GM12864 (cell line): Measurements from ENCODE around the gene OR52I1.

Experiments
- DNase-seq: peaks from one replicate; pipeline ENCODE4 v3.0.0-alpha.2; 2011; ENCODE audit warnings: low read depth
- H3K4me3 ChIP-seq: 2 replicates; pipeline ENCODE4 v1.5.1; 2011; ENCODE audit warnings: mild to moderate bottlenecking, low read depth, low read length, control low read depth
- TF ChIP-seq, protein P1 (sequence below): IDR thresholded peaks from 2 replicates; pipeline ENCODE4 v1.5.1; 2011; ENCODE audit warnings: low read depth, mild to moderate bottlenecking, moderate library complexity, low read length, control low read depth, inconsistent platforms; ENCODE audit errors: missing control alignments

OR52I1 gene

DNA sequence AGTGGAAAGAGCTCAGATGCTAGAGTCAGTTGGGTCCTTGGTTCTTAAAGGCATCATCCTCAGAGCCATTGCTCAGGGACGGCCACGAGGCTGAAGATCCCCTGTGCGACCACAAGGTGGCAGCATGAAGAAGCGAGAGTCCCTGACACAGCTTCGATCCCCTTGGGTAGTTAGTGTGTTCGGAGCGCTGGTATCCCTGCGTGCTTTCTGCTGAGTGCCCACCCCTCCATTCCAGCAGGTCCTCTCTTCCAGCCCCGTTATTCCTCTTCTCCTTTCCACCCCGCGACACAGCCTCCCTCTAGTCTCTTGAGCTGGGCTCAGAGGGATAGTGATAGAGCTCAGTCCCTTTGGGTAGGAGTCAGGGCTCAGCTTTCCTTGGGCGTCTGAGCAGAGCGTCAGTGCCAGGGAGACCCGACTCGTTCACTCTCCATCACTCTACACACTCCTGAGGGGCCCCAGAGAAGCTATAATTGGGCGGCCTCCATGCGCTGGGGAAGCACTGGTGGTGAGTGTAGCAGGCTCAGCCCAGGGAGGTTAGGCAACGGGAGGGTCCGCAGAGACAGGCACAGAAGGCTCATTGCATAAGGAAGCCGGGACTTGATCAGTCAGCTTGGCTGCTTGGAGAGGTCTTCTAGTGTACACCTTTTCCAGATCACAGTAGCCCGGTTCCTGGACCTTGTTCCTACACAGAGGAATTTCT is 43.3 kb downstream of the OR52I1 start, which contains the start of gene OR51D1:
Gene OR51D1, plus strand, starts transcription at position 516 of the 700 bp plus-strand sequence. CDS start 2,314 bp downstream, outside the sequence.
- peak; percentile 25 for DNase-seq
- H3K4me3 ChIP-seq, result no peak within 1 kb of the TSS
- TF ChIP-seq, protein P1, sequence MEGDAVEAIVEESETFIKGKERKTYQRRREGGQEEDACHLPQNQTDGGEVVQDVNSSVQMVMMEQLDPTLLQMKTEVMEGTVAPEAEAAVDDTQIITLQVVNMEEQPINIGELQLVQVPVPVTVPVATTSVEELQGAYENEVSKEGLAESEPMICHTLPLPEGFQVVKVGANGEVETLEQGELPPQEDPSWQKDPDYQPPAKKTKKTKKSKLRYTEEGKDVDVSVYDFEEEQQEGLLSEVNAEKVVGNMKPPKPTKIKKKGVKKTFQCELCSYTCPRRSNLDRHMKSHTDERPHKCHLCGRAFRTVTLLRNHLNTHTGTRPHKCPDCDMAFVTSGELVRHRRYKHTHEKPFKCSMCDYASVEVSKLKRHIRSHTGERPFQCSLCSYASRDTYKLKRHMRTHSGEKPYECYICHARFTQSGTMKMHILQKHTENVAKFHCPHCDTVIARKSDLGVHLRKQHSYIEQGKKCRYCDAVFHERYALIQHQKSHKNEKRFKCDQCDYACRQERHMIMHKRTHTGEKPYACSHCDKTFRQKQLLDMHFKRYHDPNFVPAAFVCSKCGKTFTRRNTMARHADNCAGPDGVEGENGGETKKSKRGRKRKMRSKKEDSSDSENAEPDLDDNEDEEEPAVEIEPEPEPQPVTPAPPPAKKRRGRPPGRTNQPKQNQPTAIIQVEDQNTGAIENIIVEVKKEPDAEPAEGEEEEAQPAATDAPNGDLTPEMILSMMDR, result peak; percentile 97

DNA sequence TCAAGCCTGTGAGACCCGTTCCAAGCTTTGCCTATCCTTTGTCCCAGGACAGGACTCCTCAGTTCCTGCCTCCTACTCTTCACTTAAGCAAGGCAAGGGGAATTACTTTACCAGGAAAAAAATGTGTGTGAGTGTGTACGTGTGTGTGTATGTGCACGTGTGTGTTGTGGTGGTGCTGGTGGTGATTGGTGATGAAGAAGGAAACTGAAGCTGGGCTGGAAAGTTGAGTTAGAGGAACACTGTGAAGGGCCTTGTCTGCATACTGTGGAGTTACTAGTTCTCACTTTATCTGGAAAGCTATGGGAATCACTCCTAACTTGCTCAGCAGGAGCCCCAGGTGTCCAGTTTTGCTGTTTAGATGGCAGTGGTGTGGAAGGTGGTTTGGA is 43.8 kb downstream of the OR52I1 start:
- DNase-seq, result no peak

DNA sequence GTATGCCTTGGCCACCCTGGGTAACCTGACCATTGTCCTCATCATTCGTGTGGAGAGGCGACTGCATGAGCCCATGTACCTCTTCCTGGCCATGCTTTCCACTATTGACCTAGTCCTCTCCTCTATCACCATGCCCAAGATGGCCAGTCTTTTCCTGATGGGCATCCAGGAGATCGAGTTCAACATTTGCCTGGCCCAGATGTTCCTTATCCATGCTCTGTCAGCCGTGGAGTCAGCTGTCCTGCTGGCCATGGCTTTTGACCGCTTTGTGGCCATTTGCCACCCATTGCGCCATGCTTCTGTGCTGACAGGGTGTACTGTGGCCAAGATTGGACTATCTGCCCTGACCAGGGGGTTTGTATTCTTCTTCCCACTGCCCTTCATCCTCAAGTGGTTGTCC is 46.1 kb downstream of the OR52I1 start:
- no peak for DNase-seq
- TF ChIP-seq, protein P1, result no peak

More for the DNA sequence above, 43.8 kb downstream of the OR52I1 start:
- TF ChIP-seq, protein P1, result no peak
- no peak overlapping the region for H3K4me3 ChIP-seq

DNA sequence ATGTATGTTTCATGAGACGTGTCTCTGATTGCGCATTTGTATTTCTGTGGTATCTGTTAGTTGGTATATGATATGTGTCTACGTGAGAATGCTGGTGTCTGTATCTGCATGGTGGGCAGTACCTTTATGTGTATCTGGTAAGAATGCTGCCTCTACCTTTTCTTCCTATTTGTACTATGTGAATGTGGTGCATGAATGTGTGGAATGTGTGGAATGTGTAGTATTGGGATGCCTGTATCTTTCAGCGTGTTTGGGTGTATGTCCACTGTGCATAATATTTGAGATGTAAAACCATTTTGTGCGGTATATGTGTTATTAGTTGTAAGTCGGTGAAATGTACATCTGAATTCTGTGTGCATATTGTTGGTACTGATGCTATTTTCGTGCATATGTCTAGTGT is 47.7 kb downstream of the OR52I1 start:
- TF ChIP-seq, protein P1, result no peak
- H3K4me3 ChIP-seq, result no peak overlapping the region
- DNase-seq, result no peak

More for the DNA sequence above, 46.1 kb downstream of the OR52I1 start:
- no peak overlapping the region for H3K4me3 ChIP-seq

DNA sequence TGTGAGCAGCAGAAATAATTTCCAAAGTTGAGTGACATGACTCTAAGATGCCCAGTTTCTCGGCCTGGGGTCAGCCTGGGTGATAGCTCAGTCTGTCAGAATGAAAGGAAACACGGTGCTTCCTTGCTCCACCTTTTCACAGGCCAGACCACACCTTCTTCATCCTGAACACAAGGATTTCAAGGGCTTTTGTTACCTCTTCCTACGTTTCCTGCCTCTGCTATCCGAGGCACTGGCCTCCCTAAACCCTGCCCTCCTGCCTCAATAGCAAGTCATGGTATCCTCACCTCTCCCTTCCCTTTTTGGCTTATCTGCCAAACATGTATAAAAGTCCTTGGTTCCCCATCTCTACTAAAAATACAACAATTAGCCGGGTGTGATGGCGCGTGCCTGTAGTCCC is 48.2 kb downstream of the OR52I1 start:
- TF ChIP-seq, protein P1, result no peak
- DNase-seq, result no peak
- H3K4me3 ChIP-seq, result no peak overlapping the region

DNA sequence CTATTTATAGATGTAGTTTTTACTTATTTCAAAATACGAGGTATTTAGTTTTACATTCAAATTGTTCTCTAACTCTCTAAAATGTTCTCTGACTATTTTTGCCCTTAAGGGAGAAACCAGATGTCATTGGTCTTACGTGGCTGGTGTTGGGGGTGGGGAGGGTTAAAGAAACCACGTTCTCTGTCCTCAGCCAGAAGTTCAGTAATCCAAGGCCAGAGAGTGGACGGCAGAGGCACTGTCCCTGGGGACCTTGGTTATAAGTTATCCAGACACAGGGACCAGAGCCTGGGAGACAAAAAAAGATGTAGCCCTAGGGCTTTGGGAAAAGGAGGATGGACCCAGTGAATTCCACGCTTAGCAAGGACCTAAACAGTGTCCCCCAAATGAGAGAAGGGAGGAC is 49.2 kb downstream of the OR52I1 start:
- no peak for DNase-seq
- no peak overlapping the region for H3K4me3 ChIP-seq
- TF ChIP-seq, protein P1, result no peak

DNA sequence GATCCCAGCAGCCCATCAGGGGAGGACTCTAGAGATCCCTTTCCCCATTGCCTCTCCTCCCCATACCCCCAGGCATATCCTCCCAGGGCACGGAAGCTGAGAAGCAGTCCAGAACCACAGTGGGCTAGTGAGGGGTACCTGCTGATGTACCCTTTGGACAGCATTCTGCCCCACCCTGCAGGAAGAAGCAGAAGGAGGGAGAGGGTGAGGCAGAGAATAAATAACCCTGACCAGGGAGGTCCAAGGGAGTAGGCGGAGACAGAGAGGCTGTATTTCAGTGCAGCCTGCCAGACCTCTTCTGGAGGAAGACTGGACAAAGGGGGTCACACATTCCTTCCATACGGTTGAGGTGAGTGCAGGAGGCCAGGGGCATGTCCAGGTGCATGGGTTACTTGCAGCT is 49.8 kb downstream of the OR52I1 start, which contains the start of gene OR51E1:
Gene OR51E1, plus strand, starts transcription at position 301 of the 400 bp plus-strand sequence. CDS start 8,545 bp downstream, outside the sequence.
- no peak within 1 kb of the TSS for H3K4me3 ChIP-seq
- TF ChIP-seq, protein P1, result no peak
- no peak for DNase-seq
